ENCODE measurements around the gene ENTREP1. TPM values are rescaled to one million over a fixed set of nuclear protein-coding genes. Genes with fewer than 3 reads are reported as not detected.

The ENTREP1 gene
- total RNA-seq, 3 donors from 2014 or later = 3.0 to 52.7 (median 30.5) TPM

GRCh38 chr9:69412741-69413150 lies 87.7 kb downstream of the ENTREP1 start:
- no peaks in the 10 kb centered on the region for H3K36me3 ChIP-seq
- H3K27me3 ChIP-seq = no peaks in the 10 kb centered on the region
- no peaks in the 10 kb centered on the region for H3K4me1 ChIP-seq
- DNase-seq (ENCODE audit: low spot score in 2 of 2) = no peak
- H3K9me3 ChIP-seq = no peaks in the 10 kb centered on the region
- peak overlapping the region; percentile 2 to 5 for H3K27ac ChIP-seq
- intact Hi-C loops (cut with DNase I; ENCODE audit: low total_unique reads) = no loop called here
- H3K4me3 ChIP-seq = peak overlapping the region in 1 of 3 donors; percentile 32
- TF ChIP-seq POLR2A (IDR thresholded peaks at IDR 0.05) = no peak
- TF ChIP-seq POLR2AphosphoS5 (IDR thresholded peaks at IDR 0.05) = no peak
- TF ChIP-seq, protein P1, sequence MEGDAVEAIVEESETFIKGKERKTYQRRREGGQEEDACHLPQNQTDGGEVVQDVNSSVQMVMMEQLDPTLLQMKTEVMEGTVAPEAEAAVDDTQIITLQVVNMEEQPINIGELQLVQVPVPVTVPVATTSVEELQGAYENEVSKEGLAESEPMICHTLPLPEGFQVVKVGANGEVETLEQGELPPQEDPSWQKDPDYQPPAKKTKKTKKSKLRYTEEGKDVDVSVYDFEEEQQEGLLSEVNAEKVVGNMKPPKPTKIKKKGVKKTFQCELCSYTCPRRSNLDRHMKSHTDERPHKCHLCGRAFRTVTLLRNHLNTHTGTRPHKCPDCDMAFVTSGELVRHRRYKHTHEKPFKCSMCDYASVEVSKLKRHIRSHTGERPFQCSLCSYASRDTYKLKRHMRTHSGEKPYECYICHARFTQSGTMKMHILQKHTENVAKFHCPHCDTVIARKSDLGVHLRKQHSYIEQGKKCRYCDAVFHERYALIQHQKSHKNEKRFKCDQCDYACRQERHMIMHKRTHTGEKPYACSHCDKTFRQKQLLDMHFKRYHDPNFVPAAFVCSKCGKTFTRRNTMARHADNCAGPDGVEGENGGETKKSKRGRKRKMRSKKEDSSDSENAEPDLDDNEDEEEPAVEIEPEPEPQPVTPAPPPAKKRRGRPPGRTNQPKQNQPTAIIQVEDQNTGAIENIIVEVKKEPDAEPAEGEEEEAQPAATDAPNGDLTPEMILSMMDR (IDR thresholded peaks at IDR 0.05) = peak in 2 of 3 donors; percentile 24 to 49

GRCh38 chr9:69420611-69421270 lies 95.7 kb downstream of the ENTREP1 start:
- Histone ChIP-seq H3K27me3 (no peaks in the 10 kb centered on the region), H3K9me3 (no peaks in the 10 kb centered on the region), H3K4me3 (no peak overlapping the region), H3K36me3 (no peaks in the 10 kb centered on the region), H3K27ac (no peak overlapping the region), H3K4me1 (no peaks in the 10 kb centered on the region)
- TF ChIP-seq, protein P1 (IDR thresholded peaks at IDR 0.05) = no peak
- TF ChIP-seq POLR2A (IDR thresholded peaks at IDR 0.05) (no peak), POLR2AphosphoS5 (IDR thresholded peaks at IDR 0.05) (no peak)
- DNase-seq (ENCODE audit: low spot score in 2 of 2) = no peak
- intact Hi-C loops (cut with DNase I; ENCODE audit: low total_unique reads) = no loop called here

GRCh38 chr9:69421908-69422801 lies 97.1 kb downstream of the ENTREP1 start:
- intact Hi-C loops (cut with DNase I; ENCODE audit: low total_unique reads) = no loop called here
- no peaks in the 10 kb centered on the region for H3K9me3 ChIP-seq
- H3K36me3 ChIP-seq = no peaks in the 10 kb centered on the region
- no peak overlapping the region for H3K4me3 ChIP-seq
- H3K4me1 ChIP-seq = no peaks in the 10 kb centered on the region
- no peaks in the 10 kb centered on the region for H3K27me3 ChIP-seq
- no peak for DNase-seq (ENCODE audit: low spot score in 2 of 2)
- TF ChIP-seq POLR2A (IDR thresholded peaks at IDR 0.05) = no peak
- TF ChIP-seq, protein P1 (IDR thresholded peaks at IDR 0.05) = peak; percentile 76 to 81 (median 79)
- TF ChIP-seq POLR2AphosphoS5 (IDR thresholded peaks at IDR 0.05) = no peak
- no peak overlapping the region for H3K27ac ChIP-seq

- TF ChIP-seq POLR2A (IDR thresholded peaks at IDR 0.05) = no peak
- TF ChIP-seq, protein P1 (IDR thresholded peaks at IDR 0.05) = no peak
- no peak for TF ChIP-seq POLR2AphosphoS5 (IDR thresholded peaks at IDR 0.05)
- H3K4me3 ChIP-seq = no peak overlapping the region
- intact Hi-C loops (cut with DNase I; ENCODE audit: low total_unique reads) = loop anchor here (5.0 kb wide), 1 partner anchor 473 kb away; no protein-coding TSS in a partner anchor
Measured at GRCh38 chr9:69425136-69425801, 100.3 kb downstream of the ENTREP1 start.

More at GRCh38 chr9:69425136-69425801, 100.3 kb downstream of the ENTREP1 start:
- Histone ChIP-seq H3K9me3 (no peaks in the 10 kb centered on the region), H3K4me1 (no peaks in the 10 kb centered on the region), H3K27me3 (no peaks in the 10 kb centered on the region), H3K27ac (no peak overlapping the region), H3K36me3 (no peaks in the 10 kb centered on the region)
- no peak for DNase-seq (ENCODE audit: low spot score in 2 of 2)
